Gastroesophageal sphincter (tissue), 3 donors: ENCODE measurements around the gene SCGB1A1.

Experiments used
- CTCF ChIP-seq, 4 experiments: fragments of 200-600 bp in 2 of 4; fragments of 450-650 bp in 2 of 4; sonication (generic) in 1 of 4; IDR thresholded peaks; one replicate each; pipeline ENCODE4 v1.5.1; 2017 to 2019; ENCODE audit warnings: antibody characterized with exemption in 4 of 4, mild to moderate bottlenecking in 2 of 4, moderate library complexity in 2 of 4
- EP300 ChIP-seq: sonication (generic); formaldehyde crosslinking; IDR thresholded peaks from one replicate; pipeline ENCODE4 v1.6.1; 2017; ENCODE audit warnings: antibody characterized with exemption, mild to moderate bottlenecking
- POLR2A ChIP-seq, 2 donors: fragments of 450-650 bp; IDR thresholded peaks; one replicate each; pipeline ENCODE4 v1.6.1; 2017; ENCODE audit warnings: antibody characterized with exemption in 2 of 2, mild to moderate bottlenecking in 2 of 2, moderate library complexity in 1 of 2

- TF ChIP-seq CTCF (IDR thresholded peaks at IDR 0.05) (peak in 3 of 4 experiments; percentile 6 to 22 (median 7)), POLR2A (IDR thresholded peaks at IDR 0.05) (no peak), EP300 (no peak)
Observed at GRCh38 chr11:62399172-62399877, 19.5 kb upstream of the SCGB1A1 start.
